Coronary artery (tissue), 2 donors: ENCODE results near the gene GRID2.

ENCODE experiments used
- DNase-seq: peaks from one replicate; pipeline ENCODE4 v3.0.0-alpha.2; 2017; ENCODE audit warnings: low spot score
- H3K27ac ChIP-seq, 2 donors: fragments of 200-600 bp; sonication (generic); one replicate each; pipeline ENCODE4 v1.5.1; 2016 to 2019
- H3K4me3 ChIP-seq: fragments of 200-600 bp; sonication (generic); 2 replicates; pipeline ENCODE4 v1.5.1; 2016; ENCODE audit warnings: mild to moderate bottlenecking, moderate library complexity
- CTCF ChIP-seq: fragments of 200-600 bp; sonication (generic); IDR thresholded peaks from one replicate; pipeline ENCODE4 v1.5.1; 2019; ENCODE audit warnings: antibody characterized with exemption

The GRID2 gene

GRCh38 chr4:92455329-92455839 lies 151.6 kb downstream of the GRID2 start:
- TF ChIP-seq CTCF, result no peak
- no peak overlapping the region for H3K27ac ChIP-seq
- DNase-seq, result no peak
- no peak overlapping the region for H3K4me3 ChIP-seq

GRCh38 chr4:92455951-92456350 lies 152.2 kb downstream of the GRID2 start:
- no peak overlapping the region for H3K27ac ChIP-seq
- H3K4me3 ChIP-seq, result no peak overlapping the region
- DNase-seq, result no peak
- no peak for TF ChIP-seq CTCF

- no peak for DNase-seq
- TF ChIP-seq CTCF, result no peak
- Histone ChIP-seq H3K4me3 (no peak overlapping the region), H3K27ac (no peak overlapping the region)
These were observed 158.0 kb downstream of the GRID2 start for GRCh38 chr4:92461732-92462131.

- no peak for TF ChIP-seq CTCF
- H3K4me3 ChIP-seq, result no peak overlapping the region
- no peak for DNase-seq
- H3K27ac ChIP-seq, result no peak overlapping the region
These were observed 173.5 kb downstream of the GRID2 start for GRCh38 chr4:92477298-92477697.

GRCh38 chr4:92483341-92483740 lies 179.6 kb downstream of the GRID2 start:
- no peak for DNase-seq

GRCh38 chr4:92488496-92488895 lies 184.7 kb downstream of the GRID2 start:
- TF ChIP-seq CTCF, result no peak
- Histone ChIP-seq H3K4me3 (no peak overlapping the region), H3K27ac (no peak overlapping the region)
- no peak for DNase-seq

More at GRCh38 chr4:92483341-92483740, 179.6 kb downstream of the GRID2 start:
- no peak for TF ChIP-seq CTCF
- Histone ChIP-seq H3K27ac (no peak overlapping the region), H3K4me3 (no peak overlapping the region)

- no peak for DNase-seq
- no peak for TF ChIP-seq CTCF
- H3K27ac ChIP-seq, result no peak overlapping the region
- H3K4me3 ChIP-seq, result no peak overlapping the region
These were observed 193.4 kb downstream of the GRID2 start for GRCh38 chr4:92497141-92497540.
